ENCODE results near the gene INSC. TPM values are rescaled to one million over a fixed set of nuclear protein-coding genes. Genes with fewer than 3 reads are reported as not detected.
"Not testable (repeated sequence)": the region's sequence is repeated elsewhere in the genome, so short reads cannot be mapped to it uniquely, and the experiment has no call there.

The INSC gene
- total RNA-seq, result under 1 TPM; 0.64 to 0.69 TPM

GRCh38 chr11:15114501-15115475, at the start of gene INSC:
INSC (plus strand) TSS chr11:15114923; CDS start chr11:15149175, 34,252 bp downstream.
- Mint-ChIP-seq H3K4me3 (no peak within 1 kb of the TSS), H3K4me1 (peaks cover 11% of the 10 kb centered on the region), H3K27ac (no peak within 1 kb of the TSS), H3K36me3 (ENCODE audit: low read depth) (no peaks in the 10 kb centered on the region), H3K27me3 (peaks cover 40% of the 10 kb centered on the region), H3K9me3 (ENCODE audit: low read depth) (no peaks in the 10 kb centered on the region)
- CTCF ChIA-PET, result interaction anchor here (0.5 to 1.4 kb wide), 6 partner anchors 9 to 77 kb away, joined by 3 to 5 read pairs (median 3); no protein-coding TSS in a partner anchor
- POLR2A ChIA-PET, result no interaction called here
- no peak for DNase-seq
- intact Hi-C loops (cut with DNase I, micrococcal nuclease), result no loop called here
- no peak for ATAC-seq

- H3K4me3 Mint-ChIP-seq; H3K36me3 Mint-ChIP-seq (ENCODE audit: low read depth); POLR2A ChIA-PET; CTCF ChIA-PET; ATAC-seq; H3K9me3 Mint-ChIP-seq (ENCODE audit: low read depth); DNase-seq; H3K27ac Mint-ChIP-seq: not testable (repeated sequence)
- intact Hi-C loops (cut with DNase I, micrococcal nuclease), result loop anchor here (5.0 to 10.0 kb wide), 4 partner anchors 47 to 547 kb away; partner anchors contain the start of gene PSMA1 (in 1 of the 2)
- H3K27me3 Mint-ChIP-seq, result peaks cover 13% of the 10 kb centered on the region
- H3K4me1 Mint-ChIP-seq, result peaks cover 15% of the 10 kb centered on the region
These were observed 45.0 kb upstream of the INSC start for GRCh38 chr11:15069751-15070150.

DNA sequence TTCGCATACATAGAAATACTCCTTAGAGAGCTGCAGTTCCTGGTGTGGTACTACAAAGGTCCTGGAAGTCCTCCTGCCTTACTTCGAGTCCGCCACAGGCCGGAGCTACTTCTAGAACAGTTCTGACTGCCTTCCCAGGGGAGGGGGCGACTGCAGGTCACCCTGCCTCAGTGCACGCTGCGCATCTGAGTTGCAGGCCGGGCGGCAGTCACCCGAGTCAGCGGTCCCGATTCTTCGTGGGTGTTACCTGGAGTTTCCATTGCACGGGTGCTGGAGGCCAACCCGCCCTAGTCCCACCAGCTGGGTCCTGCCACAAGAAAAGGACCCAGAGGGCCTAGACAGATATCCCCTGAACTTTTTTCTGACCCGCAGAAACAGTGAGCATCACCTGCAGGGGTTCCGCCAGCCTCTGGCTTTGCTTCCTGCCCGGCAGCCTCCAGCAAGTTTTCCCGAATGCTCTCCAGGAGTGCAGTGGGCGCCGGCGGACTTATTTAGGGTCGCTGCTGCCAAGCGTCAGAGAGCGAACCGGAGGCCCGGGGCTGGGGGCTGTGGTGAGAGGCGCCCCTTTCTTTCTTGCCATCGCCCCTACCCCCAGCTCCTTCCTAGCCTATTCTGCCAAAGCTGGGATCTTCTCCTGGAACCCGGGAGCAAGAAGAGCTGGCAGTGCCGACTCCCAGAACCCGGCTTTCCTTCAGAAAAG, 43.0 kb upstream of the INSC start:
- ATAC-seq, result no peak
- Mint-ChIP-seq H3K4me3 (no peak overlapping the region), H3K4me1 (peaks cover 16% of the 10 kb centered on the region), H3K36me3 (ENCODE audit: low read depth) (no peaks in the 10 kb centered on the region), H3K27ac (no peak overlapping the region), H3K27me3 (peaks cover 11% of the 10 kb centered on the region), H3K9me3 (ENCODE audit: low read depth) (no peaks in the 10 kb centered on the region)
- DNase-seq, result no peak
- intact Hi-C loops (cut with DNase I, micrococcal nuclease), result loop anchor here (5.0 to 10.0 kb wide), 4 partner anchors 49 to 549 kb away; partner anchors contain the start of gene PSMA1 (in 1 of the 2)
- POLR2A ChIA-PET, result no interaction called here
- CTCF ChIA-PET, result interaction anchor here (1.0 to 7.2 kb wide), 3 partner anchors 32 to 165 kb away, joined by 3 to 159 read pairs (median 33); no protein-coding TSS in a partner anchor

GRCh38 chr11:15072551-15073143, 42.1 kb upstream of the INSC start:
- DNase-seq (no peak), ATAC-seq (no peak)
- ChIA-PET POLR2A (no interaction called here), CTCF (interaction anchor here (0.6 to 7.2 kb wide), 10 partner anchors 10 to 166 kb away, joined by 3 to 159 read pairs (median 6); no protein-coding TSS in a partner anchor)
- H3K27ac Mint-ChIP-seq, result no peak overlapping the region
- H3K4me1 Mint-ChIP-seq, result peaks cover 18% of the 10 kb centered on the region
- H3K36me3 Mint-ChIP-seq (ENCODE audit: low read depth), result no peaks in the 10 kb centered on the region
- H3K9me3 Mint-ChIP-seq (ENCODE audit: low read depth), result no peaks in the 10 kb centered on the region
- H3K4me3 Mint-ChIP-seq, result peak overlapping the region; percentile 44
- intact Hi-C loops (cut with DNase I, micrococcal nuclease), result loop anchor here (5.0 to 10.0 kb wide), 4 partner anchors 50 to 550 kb away; partner anchors contain the start of gene PSMA1 (in 1 of the 2)
- peaks cover 11% of the 10 kb centered on the region for H3K27me3 Mint-ChIP-seq

DNA sequence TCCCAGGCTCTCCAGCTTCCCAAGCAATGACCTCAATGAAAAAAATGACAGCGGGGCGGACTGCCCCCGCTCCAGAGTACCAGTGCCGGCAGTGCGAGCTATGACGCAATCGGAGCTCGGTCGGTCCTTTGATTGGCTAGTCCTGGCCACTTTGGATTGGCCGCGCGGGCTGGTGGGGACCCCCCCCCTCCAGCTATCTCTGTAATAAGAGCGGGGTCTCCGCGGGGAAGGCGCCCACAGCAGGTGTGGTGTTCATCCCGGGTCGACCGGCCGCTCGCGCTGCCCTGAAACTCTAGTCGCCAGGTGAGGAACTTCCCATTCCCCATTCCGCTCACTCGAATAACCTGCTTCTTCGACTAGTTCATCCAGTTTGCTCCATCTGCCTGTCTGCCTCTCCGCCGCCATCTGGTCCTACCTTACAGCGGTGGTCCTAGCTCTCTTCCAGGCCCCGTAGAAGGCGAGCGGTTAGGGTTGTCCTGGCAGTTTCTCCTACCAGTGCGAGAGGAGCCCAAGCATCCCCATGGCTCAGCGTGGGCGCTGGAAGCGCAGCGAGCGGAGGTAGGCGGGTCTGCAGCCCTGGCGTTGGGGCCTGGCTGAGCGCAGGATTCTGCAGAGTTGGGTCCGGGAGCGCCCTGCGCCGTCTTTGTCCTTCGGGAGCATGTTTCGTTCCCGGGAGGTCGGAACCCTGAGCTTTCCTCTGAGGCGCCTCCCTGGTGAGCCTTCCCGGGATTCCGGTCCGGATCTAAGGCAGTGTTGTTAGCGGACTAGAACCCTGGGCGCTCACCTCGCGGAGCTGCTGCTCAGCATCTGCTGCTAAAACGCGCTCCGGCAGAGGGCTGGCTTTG, 41.1 kb upstream of the INSC start, which contains the start of gene CALCB:
Gene CALCB, plus strand, starts transcription at position 233 of the 845 bp plus-strand sequence. CDS start 1,126 bp downstream, outside the sequence.
- intact Hi-C loops (cut with DNase I, micrococcal nuclease), result loop anchor here (1.0 to 10.0 kb wide), 8 partner anchors 20 to 551 kb away; partner anchors contain the start of gene PSMA1 (in 1 of the 2)
- H3K4me3 Mint-ChIP-seq, result peak within 1 kb of the TSS; percentile 80
- ChIA-PET POLR2A (no interaction called here), CTCF (interaction anchor here (0.6 to 7.2 kb wide), 31 partner anchors 9 to 374 kb away, joined by 3 to 159 read pairs (median 4); no protein-coding TSS in a partner anchor)
- no peaks in the 10 kb centered on the region for H3K9me3 Mint-ChIP-seq (ENCODE audit: low read depth)
- no peaks in the 10 kb centered on the region for H3K36me3 Mint-ChIP-seq (ENCODE audit: low read depth)
- ATAC-seq (peak; percentile 18), DNase-seq (peak; percentile 68)
- peak within 1 kb of the TSS; percentile 87 for H3K27ac Mint-ChIP-seq
- peaks cover 18% of the 10 kb centered on the region for H3K4me1 Mint-ChIP-seq
- peaks cover 11% of the 10 kb centered on the region for H3K27me3 Mint-ChIP-seq

- Mint-ChIP-seq H3K4me1 (peaks cover 18% of the 10 kb centered on the region), H3K36me3 (ENCODE audit: low read depth) (no peaks in the 10 kb centered on the region), H3K27me3 (peaks cover 11% of the 10 kb centered on the region), H3K9me3 (ENCODE audit: low read depth) (no peaks in the 10 kb centered on the region), H3K27ac (peak overlapping the region; percentile 87), H3K4me3 (peak overlapping the region; percentile 80)
- ChIA-PET CTCF (interaction anchor here (0.7 to 7.2 kb wide), 39 partner anchors 10 to 608 kb away, joined by 3 to 159 read pairs (median 4); no protein-coding TSS in a partner anchor), POLR2A (interaction anchor here (1.2 to 1.3 kb wide), 2 partner anchors 101 to 166 kb away, joined by 3 to 4 read pairs; no protein-coding TSS in a partner anchor)
- ATAC-seq, result peak; percentile 88
- DNase-seq, result peak; percentile 95
- intact Hi-C loops (cut with DNase I, micrococcal nuclease), result loop anchor here (1.0 to 10.0 kb wide), 11 partner anchors 21 to 552 kb away; partner anchors contain the start of gene PSMA1 (in 1 of the 2)
These were observed 40.2 kb upstream of the INSC start for GRCh38 chr11:15074206-15075161.

GRCh38 chr11:15075162-15075526, 39.6 kb upstream of the INSC start:
- DNase-seq (no peak), ATAC-seq (no peak)
- Mint-ChIP-seq H3K4me3 (peak overlapping the region; percentile 80), H3K36me3 (ENCODE audit: low read depth) (no peaks in the 10 kb centered on the region), H3K4me1 (peaks cover 18% of the 10 kb centered on the region), H3K27ac (no peak overlapping the region), H3K9me3 (ENCODE audit: low read depth) (no peaks in the 10 kb centered on the region), H3K27me3 (peaks cover 11% of the 10 kb centered on the region)
- intact Hi-C loops (cut with DNase I, micrococcal nuclease), result loop anchor here (1.0 to 10.0 kb wide), 6 partner anchors 36 to 540 kb away; no protein-coding TSS in a partner anchor
- ChIA-PET CTCF (interaction anchor here (0.6 to 7.2 kb wide), 25 partner anchors 9 to 609 kb away, joined by 3 to 159 read pairs (median 6); no protein-coding TSS in a partner anchor), POLR2A (interaction anchor here (1.2 to 1.3 kb wide), 2 partner anchors 102 to 167 kb away, joined by 3 to 4 read pairs; no protein-coding TSS in a partner anchor)

DNA sequence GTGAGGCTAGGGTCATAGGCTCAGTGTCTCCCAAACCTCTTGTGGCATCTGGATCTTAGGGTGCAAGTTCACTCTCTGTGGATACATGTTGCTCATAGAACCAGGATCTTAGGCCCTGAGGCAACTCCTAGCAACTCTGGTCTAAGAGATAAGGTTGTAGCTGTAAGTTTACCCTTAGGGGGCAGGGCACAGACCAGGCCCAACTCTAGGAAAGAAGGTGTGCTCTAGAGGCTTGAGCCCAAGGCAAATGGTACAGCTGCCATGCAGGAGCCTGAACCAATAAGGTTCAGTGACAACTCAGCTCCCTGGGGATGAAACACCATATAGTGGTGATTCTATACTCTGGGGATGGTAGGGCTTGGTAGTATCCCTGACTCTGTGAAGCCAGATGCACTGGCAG, 23.5 kb upstream of the INSC start:
- no peak for ATAC-seq
- Mint-ChIP-seq H3K9me3 (ENCODE audit: low read depth) (no peaks in the 10 kb centered on the region), H3K4me3 (no peak overlapping the region), H3K27me3 (peaks cover 17% of the 10 kb centered on the region), H3K27ac (no peak overlapping the region), H3K36me3 (ENCODE audit: low read depth) (no peaks in the 10 kb centered on the region), H3K4me1 (no peaks in the 10 kb centered on the region)
- ChIA-PET CTCF (interaction anchor here (0.7 to 2.5 kb wide), 6 partner anchors 9 to 117 kb away, joined by 3 to 11 read pairs (median 4); no protein-coding TSS in a partner anchor), POLR2A (no interaction called here)
- no peak for DNase-seq
- intact Hi-C loops (cut with DNase I, micrococcal nuclease), result no loop called here

GRCh38 chr11:15091625-15092024, 23.1 kb upstream of the INSC start:
- Mint-ChIP-seq H3K36me3 (ENCODE audit: low read depth) (no peaks in the 10 kb centered on the region), H3K27ac (no peak overlapping the region), H3K4me1 (no peaks in the 10 kb centered on the region), H3K27me3 (peaks cover 17% of the 10 kb centered on the region), H3K4me3 (no peak overlapping the region), H3K9me3 (ENCODE audit: low read depth) (no peaks in the 10 kb centered on the region)
- intact Hi-C loops (cut with DNase I, micrococcal nuclease), result no loop called here
- ChIA-PET CTCF (interaction anchor here (0.7 to 2.5 kb wide), 7 partner anchors 9 to 117 kb away, joined by 3 to 11 read pairs (median 4); no protein-coding TSS in a partner anchor), POLR2A (no interaction called here)
- DNase-seq (no peak), ATAC-seq (no peak)
